HG03196 (cell line): ENCODE results near the gene MTO1.
"Not testable (repeated sequence)": the region's sequence is repeated elsewhere in the genome, so short reads cannot be mapped to it uniquely, and the experiment has no call there.

Experiments
- ATAC-seq: cut with Tn5 transposase; IDR thresholded peaks from one replicate; pipeline ENCODE4 v1.9.1; 2021; ENCODE audit not compliant: unreplicated experiment

MTO1 gene

GRCh38 chr6:73461537-73462350 lies at the start of gene MTO1:
Gene MTO1, plus strand, starts transcription at chr6:73461737. Its CDS starts 118 bp downstream, at chr6:73461855.
- ATAC-seq: peak; percentile 92

GRCh38 chr6:73413102-73413501 lies 48.4 kb upstream of the MTO1 start:
- ATAC-seq: no peak

GRCh38 chr6:73418081-73418741 lies 43.3 kb upstream of the MTO1 start:
- no peak for ATAC-seq

GRCh38 chr6:73421534-73421933 lies 40.0 kb upstream of the MTO1 start:
- no peak for ATAC-seq

GRCh38 chr6:73435236-73435635 lies 26.3 kb upstream of the MTO1 start:
- ATAC-seq: no peak

GRCh38 chr6:73443555-73443954 lies 18.0 kb upstream of the MTO1 start:
- no peak for ATAC-seq

- peak; percentile 59 for ATAC-seq
These were observed 10.1 kb upstream of the MTO1 start for GRCh38 chr6:73451223-73452106.

GRCh38 chr6:73452107-73452461 lies 9.5 kb upstream of the MTO1 start, which contains the start of gene CGAS:
Gene CGAS, minus strand, starts transcription at chr6:73452297. Its CDS starts 116 bp downstream, at chr6:73452181.
- peak; percentile 76 for ATAC-seq

GRCh38 chr6:73455865-73456629 lies 5.5 kb upstream of the MTO1 start:
- no peak for ATAC-seq

GRCh38 chr6:73459474-73459873 lies 2.1 kb upstream of the MTO1 start:
- not testable (repeated sequence) for ATAC-seq

GRCh38 chr6:73460056-73460455 lies 1.5 kb upstream of the MTO1 start:
- no peak for ATAC-seq

GRCh38 chr6:73471686-73472290 lies 10.3 kb downstream of the MTO1 start:
- peak; percentile 94 for ATAC-seq

- no peak for ATAC-seq
These were observed 15.2 kb downstream of the MTO1 start for GRCh38 chr6:73476723-73477122.

GRCh38 chr6:73477407-73477806 lies 15.9 kb downstream of the MTO1 start:
- no peak for ATAC-seq

- ATAC-seq: no peak
These were observed 20.4 kb downstream of the MTO1 start for GRCh38 chr6:73481969-73482368.

- ATAC-seq: no peak
These were observed 22.9 kb downstream of the MTO1 start for GRCh38 chr6:73484438-73484837.

GRCh38 chr6:73487473-73487872 lies 25.9 kb downstream of the MTO1 start:
- no peak for ATAC-seq

- no peak for ATAC-seq
These were observed 29.8 kb downstream of the MTO1 start for GRCh38 chr6:73491377-73491776.

- ATAC-seq: no peak
These were observed 36.4 kb downstream of the MTO1 start for GRCh38 chr6:73497915-73498314.
